ENCODE results near the gene WDR5. TPM values are rescaled to one million over a fixed set of nuclear protein-coding genes. Genes with fewer than 3 reads are reported as not detected.

The WDR5 gene
- total RNA-seq, 2 donors from 2014 or later: 18.3 to 18.4 TPM

GRCh38 chr9:134138292-134138691 lies 2.4 kb downstream of the WDR5 start:
- no peak for ATAC-seq
- DNase-seq: no peak
- peaks cover 37% of the 10 kb centered on the region for H3K4me1 Mint-ChIP-seq
- H3K9me3 ChIP-seq (ENCODE audit: control insufficient read depth, low read length, poor library complexity, severe bottlenecking): no peaks in the 10 kb centered on the region
- H3K4me3 Mint-ChIP-seq: peak overlapping the region; percentile 76
- peaks cover 6% of the 10 kb centered on the region for H3K36me3 Mint-ChIP-seq (ENCODE audit: low read depth)
- no peak overlapping the region for H3K27ac Mint-ChIP-seq
- no peaks in the 10 kb centered on the region for H3K27me3 Mint-ChIP-seq

DNA sequence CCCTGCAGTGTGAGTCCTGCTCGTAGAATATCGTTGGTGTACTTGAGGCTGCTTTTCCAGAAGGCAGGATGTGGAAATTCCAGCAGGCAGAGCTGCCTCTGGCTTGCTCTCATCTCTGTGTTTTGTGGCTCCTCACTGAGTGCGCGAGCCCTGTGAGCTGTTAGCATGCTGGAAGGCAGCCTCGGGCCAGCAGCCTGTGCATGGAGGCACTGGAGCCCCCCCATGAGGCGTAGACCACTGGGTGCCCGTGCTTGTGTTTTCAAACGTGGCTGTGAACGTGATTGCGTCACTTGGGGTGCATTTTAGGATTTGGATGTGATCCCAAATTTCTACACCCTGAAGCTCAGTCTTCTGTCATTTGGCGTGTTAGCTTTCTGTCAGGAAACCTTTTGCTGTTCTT lies 3.2 kb downstream of the WDR5 start:
- no peaks in the 10 kb centered on the region for H3K9me3 ChIP-seq (ENCODE audit: control insufficient read depth, low read length, poor library complexity, severe bottlenecking)
- Mint-ChIP-seq H3K27me3 (no peaks in the 10 kb centered on the region), H3K36me3 (ENCODE audit: low read depth) (peaks cover 6% of the 10 kb centered on the region), H3K4me1 (peaks cover 33% of the 10 kb centered on the region), H3K4me3 (peak overlapping the region; percentile 76), H3K27ac (no peak overlapping the region)
- ATAC-seq (no peak), DNase-seq (no peak)

DNA sequence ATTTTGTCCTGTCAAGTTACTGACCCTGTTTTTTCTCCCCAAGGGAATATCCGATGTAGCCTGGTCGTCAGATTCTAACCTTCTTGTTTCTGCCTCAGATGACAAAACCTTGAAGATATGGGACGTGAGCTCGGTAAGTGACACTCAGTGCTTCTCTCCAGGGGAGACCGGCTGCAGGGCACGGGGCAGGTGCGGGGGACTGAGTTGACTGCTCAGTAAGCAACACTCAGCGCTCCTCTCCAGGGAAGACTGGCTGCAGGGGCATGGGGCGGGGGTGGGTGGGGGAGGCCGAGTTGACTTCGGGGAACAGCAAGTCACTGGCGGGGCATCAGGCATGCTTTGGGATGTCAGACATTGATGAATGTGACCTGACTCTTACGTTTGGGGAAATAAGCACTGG lies 6.0 kb downstream of the WDR5 start:
- ATAC-seq: no peak
- Mint-ChIP-seq H3K36me3 (ENCODE audit: low read depth) (peaks cover 6% of the 10 kb centered on the region), H3K27me3 (no peaks in the 10 kb centered on the region)

DNA sequence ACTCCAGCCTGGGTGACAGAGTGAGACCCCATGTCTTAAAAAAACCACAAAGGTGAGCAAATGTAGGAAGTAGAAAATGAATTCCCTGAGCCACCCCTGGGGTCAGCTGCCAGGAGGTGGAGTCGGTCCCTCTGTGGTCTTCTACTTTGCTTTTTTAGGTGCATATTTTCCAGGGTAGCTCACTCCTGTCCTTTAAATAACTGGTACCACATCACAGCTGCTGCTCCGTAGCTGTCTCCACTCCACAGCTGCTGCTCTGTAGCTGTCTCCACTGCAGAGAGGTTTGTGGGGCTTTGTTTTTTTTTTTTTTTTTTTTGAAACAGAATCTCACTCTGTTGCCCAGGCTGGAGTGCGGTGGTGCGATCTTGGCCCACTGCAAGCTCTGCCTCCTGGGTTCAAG lies 8.9 kb downstream of the WDR5 start:
- ATAC-seq: no peak
- H3K9me3 ChIP-seq (ENCODE audit: control insufficient read depth, low read length, poor library complexity, severe bottlenecking): no peaks in the 10 kb centered on the region
- no peak for DNase-seq
- no peaks in the 10 kb centered on the region for H3K27me3 Mint-ChIP-seq
- H3K27ac Mint-ChIP-seq: no peak overlapping the region
- peaks cover 16% of the 10 kb centered on the region for H3K36me3 Mint-ChIP-seq (ENCODE audit: low read depth)
- H3K4me1 Mint-ChIP-seq: peaks cover 13% of the 10 kb centered on the region
- H3K4me3 Mint-ChIP-seq: no peak overlapping the region

More for the DNA sequence above, 6.0 kb downstream of the WDR5 start:
- no peak overlapping the region for H3K4me3 Mint-ChIP-seq
- no peak for DNase-seq
- no peaks in the 10 kb centered on the region for H3K9me3 ChIP-seq (ENCODE audit: control insufficient read depth, low read length, poor library complexity, severe bottlenecking)
- no peak overlapping the region for H3K27ac Mint-ChIP-seq
- H3K4me1 Mint-ChIP-seq: peaks cover 25% of the 10 kb centered on the region

- H3K4me1 Mint-ChIP-seq: peaks cover 8% of the 10 kb centered on the region
- H3K27me3 Mint-ChIP-seq: no peaks in the 10 kb centered on the region
- peaks cover 16% of the 10 kb centered on the region for H3K36me3 Mint-ChIP-seq (ENCODE audit: low read depth)
- H3K4me3 Mint-ChIP-seq: no peak overlapping the region
- no peak for ATAC-seq
- H3K9me3 ChIP-seq (ENCODE audit: control insufficient read depth, low read length, poor library complexity, severe bottlenecking): no peaks in the 10 kb centered on the region
- no peak overlapping the region for H3K27ac Mint-ChIP-seq
- no peak for DNase-seq
These were observed 9.4 kb downstream of the WDR5 start for GRCh38 chr9:134145262-134145661.

DNA sequence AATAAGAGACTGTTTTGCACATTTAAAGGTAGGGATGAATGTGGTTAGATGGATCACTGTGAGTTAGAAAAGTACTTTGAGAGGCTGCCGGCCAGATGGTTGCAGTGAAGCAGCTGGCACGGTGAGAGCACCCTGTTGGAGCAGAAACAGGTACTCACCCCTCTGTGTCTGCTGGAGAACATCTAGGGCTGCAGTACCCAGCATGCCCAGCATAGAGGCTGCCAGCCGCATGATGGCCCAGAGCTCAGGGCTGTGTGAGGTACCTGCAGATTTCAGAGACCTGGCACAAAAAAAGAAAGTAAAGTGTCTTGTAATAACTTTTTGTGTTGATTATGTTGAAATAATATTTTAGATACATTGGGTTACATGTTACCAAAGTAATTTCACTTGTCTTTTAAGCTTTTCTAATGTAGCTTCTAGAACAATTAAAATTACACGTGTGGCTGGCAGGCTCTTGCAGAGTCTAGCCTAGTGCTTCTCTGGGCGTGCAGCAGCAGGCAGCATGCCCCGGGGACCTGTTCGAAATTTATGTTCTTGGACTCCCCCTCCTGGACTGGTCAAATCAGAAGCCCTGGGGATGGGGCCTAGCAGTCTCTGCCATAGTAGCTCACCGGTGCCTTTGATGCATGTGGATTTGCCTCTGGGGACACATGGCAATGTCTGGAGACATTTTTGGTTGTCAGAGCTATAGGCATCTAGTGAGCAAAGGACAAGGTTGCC lies 11.1 kb downstream of the WDR5 start:
- Mint-ChIP-seq H3K27me3 (no peaks in the 10 kb centered on the region), H3K36me3 (ENCODE audit: low read depth) (peaks cover 17% of the 10 kb centered on the region), H3K4me3 (no peak overlapping the region), H3K27ac (no peak overlapping the region), H3K4me1 (peaks cover 7% of the 10 kb centered on the region)
- no peak for ATAC-seq
- no peaks in the 10 kb centered on the region for H3K9me3 ChIP-seq (ENCODE audit: control insufficient read depth, low read length, poor library complexity, severe bottlenecking)
- DNase-seq: no peak

GRCh38 chr9:134149380-134149779 lies 13.5 kb downstream of the WDR5 start:
- ATAC-seq (no peak), DNase-seq (no peak)
- Mint-ChIP-seq H3K4me1 (peaks cover 5% of the 10 kb centered on the region), H3K27me3 (no peaks in the 10 kb centered on the region), H3K27ac (no peak overlapping the region), H3K36me3 (ENCODE audit: low read depth) (peaks cover 14% of the 10 kb centered on the region), H3K4me3 (no peak overlapping the region)
- no peaks in the 10 kb centered on the region for H3K9me3 ChIP-seq (ENCODE audit: control insufficient read depth, low read length, poor library complexity, severe bottlenecking)

- H3K4me3 Mint-ChIP-seq: no peak overlapping the region
- no peak overlapping the region for H3K27ac Mint-ChIP-seq
- DNase-seq (no peak), ATAC-seq (no peak)
- peaks cover 14% of the 10 kb centered on the region for H3K36me3 Mint-ChIP-seq (ENCODE audit: low read depth)
- no peaks in the 10 kb centered on the region for H3K27me3 Mint-ChIP-seq
- peaks cover 5% of the 10 kb centered on the region for H3K4me1 Mint-ChIP-seq
- H3K9me3 ChIP-seq (ENCODE audit: control insufficient read depth, low read length, poor library complexity, severe bottlenecking): no peaks in the 10 kb centered on the region
These were observed 14.8 kb downstream of the WDR5 start for GRCh38 chr9:134150557-134151214.

DNA sequence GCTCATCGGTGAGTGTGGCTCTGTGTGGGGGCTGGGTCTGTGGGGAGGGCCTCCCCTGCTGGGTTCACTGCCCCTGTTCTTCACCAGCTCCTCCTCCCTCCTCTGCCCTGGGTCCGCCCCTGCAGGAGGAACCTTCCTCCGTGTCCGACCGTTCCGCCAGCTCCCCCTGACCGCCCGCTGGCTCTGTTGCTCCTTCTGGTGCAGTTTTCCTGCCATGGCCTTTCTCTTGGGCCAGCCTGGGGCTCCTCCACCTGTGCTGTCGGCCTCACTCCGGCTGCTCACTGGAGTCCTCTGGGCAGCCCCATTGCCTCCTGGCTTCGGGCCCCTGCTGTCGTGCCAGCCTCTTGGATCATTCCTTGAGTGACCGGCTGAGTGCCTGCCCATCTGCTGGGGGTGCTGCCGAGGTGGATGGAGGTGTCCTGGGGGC lies 16.2 kb downstream of the WDR5 start:
- DNase-seq: no peak
- H3K27me3 Mint-ChIP-seq: no peaks in the 10 kb centered on the region
- no peak overlapping the region for H3K27ac Mint-ChIP-seq
- H3K9me3 ChIP-seq (ENCODE audit: control insufficient read depth, low read length, poor library complexity, severe bottlenecking): no peaks in the 10 kb centered on the region
- H3K4me1 Mint-ChIP-seq: peaks cover 5% of the 10 kb centered on the region
- ATAC-seq: no peak
- H3K36me3 Mint-ChIP-seq (ENCODE audit: low read depth): peaks cover 14% of the 10 kb centered on the region
- no peak overlapping the region for H3K4me3 Mint-ChIP-seq

- Mint-ChIP-seq H3K27me3 (no peaks in the 10 kb centered on the region), H3K27ac (no peak overlapping the region), H3K4me1 (peaks cover 5% of the 10 kb centered on the region), H3K36me3 (ENCODE audit: low read depth) (peaks cover 14% of the 10 kb centered on the region), H3K4me3 (no peak overlapping the region)
- ATAC-seq (no peak), DNase-seq (no peak)
- no peaks in the 10 kb centered on the region for H3K9me3 ChIP-seq (ENCODE audit: control insufficient read depth, low read length, poor library complexity, severe bottlenecking)
These were observed 16.6 kb downstream of the WDR5 start for GRCh38 chr9:134152488-134152887.

- H3K4me3 Mint-ChIP-seq: no peak overlapping the region
- no peaks in the 10 kb centered on the region for H3K27me3 Mint-ChIP-seq
- no peak overlapping the region for H3K27ac Mint-ChIP-seq
- no peak for DNase-seq
- no peak for ATAC-seq
- peaks cover 5% of the 10 kb centered on the region for H3K4me1 Mint-ChIP-seq
- peaks cover 11% of the 10 kb centered on the region for H3K36me3 Mint-ChIP-seq (ENCODE audit: low read depth)
- H3K9me3 ChIP-seq (ENCODE audit: control insufficient read depth, low read length, poor library complexity, severe bottlenecking): no peaks in the 10 kb centered on the region
These were observed 17.6 kb downstream of the WDR5 start for GRCh38 chr9:134153450-134153849.

DNA sequence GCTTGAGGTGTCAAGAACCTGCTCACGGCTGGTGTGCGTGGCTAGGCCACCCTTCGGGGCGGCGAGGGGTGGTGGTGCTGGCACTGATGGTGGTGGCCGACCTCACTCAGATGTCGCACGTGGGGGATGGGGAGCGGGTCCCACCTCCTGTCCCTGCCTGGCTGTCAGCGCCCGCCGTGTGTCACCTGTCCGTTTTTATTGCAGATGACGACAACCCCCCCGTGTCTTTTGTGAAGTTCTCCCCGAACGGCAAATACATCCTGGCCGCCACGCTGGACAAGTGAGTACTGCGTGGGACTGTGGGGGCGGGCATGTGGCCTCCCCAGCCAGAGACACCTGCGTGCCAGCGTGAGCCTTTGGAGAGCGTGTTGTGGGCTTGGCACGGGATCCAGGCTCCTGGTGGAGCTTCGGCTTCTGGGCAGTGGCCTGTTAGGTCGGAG lies 18.4 kb downstream of the WDR5 start:
- Mint-ChIP-seq H3K4me1 (peaks cover 3% of the 10 kb centered on the region), H3K4me3 (no peak overlapping the region), H3K36me3 (ENCODE audit: low read depth) (peaks cover 6% of the 10 kb centered on the region), H3K27me3 (no peaks in the 10 kb centered on the region), H3K27ac (no peak overlapping the region)
- no peaks in the 10 kb centered on the region for H3K9me3 ChIP-seq (ENCODE audit: control insufficient read depth, low read length, poor library complexity, severe bottlenecking)
- no peak for DNase-seq
- ATAC-seq: no peak

- Mint-ChIP-seq H3K36me3 (ENCODE audit: low read depth) (peaks cover 2% of the 10 kb centered on the region), H3K4me3 (no peak overlapping the region), H3K27ac (no peak overlapping the region), H3K27me3 (no peaks in the 10 kb centered on the region), H3K4me1 (peaks cover under 1% of the 10 kb centered on the region)
- DNase-seq (no peak), ATAC-seq (no peak)
- H3K9me3 ChIP-seq (ENCODE audit: control insufficient read depth, low read length, poor library complexity, severe bottlenecking): no peaks in the 10 kb centered on the region
These were observed 20.0 kb downstream of the WDR5 start for GRCh38 chr9:134155812-134156377.

Data from T-helper 17 cell (primary cell).